ENCODE measurements around the gene PJA1. TPM values are rescaled to one million over a fixed set of nuclear protein-coding genes. Genes with fewer than 3 reads are reported as not detected.

The PJA1 gene
- total and polyA plus RNA-seq, 2 donors (not counting 3 experiments of a cell fraction or from before 2014, with no cell fraction given): 8.2 to 16.1 TPM

GRCh38 chrX:69143530-69143929, 21.7 kb downstream of the PJA1 start:
- CTCF ChIA-PET: no interaction called here
- H3K9me1 ChIP-seq (replicated peaks; ENCODE audit: control insufficient read depth, extremely low read depth, insufficient read depth, low read length): no peaks in the 10 kb centered on the region
- BruUV-seq (replicated peaks): no TSS peak
- no peak overlapping the region for H3K4me3 ChIP-seq (replicated peaks in 1 of 3; ENCODE audit: insufficient read depth in 1 of 3, low read depth in 1 of 3, low read length in 3 of 3)
- no peaks in the 10 kb centered on the region for H3K79me2 ChIP-seq (ENCODE audit: control insufficient read depth, insufficient read depth, low read length)
- DNase-seq (ENCODE audit: low read depth, low spot score) (no peak), FAIRE-seq (no peak)
- H3K4me2 ChIP-seq (ENCODE audit: insufficient read depth, low read length): no peak overlapping the region
- no peaks in the 10 kb centered on the region for H3K36me3 ChIP-seq (ENCODE audit: control insufficient read depth in 2 of 2, extremely low read depth in 1 of 2, insufficient read depth in 2 of 2, low read length in 2 of 2)
- no peak overlapping the region for H3K27ac ChIP-seq (ENCODE audit: insufficient read depth, low read depth, low read length)
- no peak overlapping the region for H2AFZ ChIP-seq (ENCODE audit: low read depth, low read length)
- TF ChIP-seq POLR2AphosphoS5 (IDR thresholded peaks at IDR 0.05; ENCODE audit: insufficient read depth, low read depth, low read length): no peak
- TF ChIP-seq CTCF (IDR thresholded peaks at IDR 0.05; ENCODE audit: extremely low read depth in 1 of 2, insufficient read depth in 1 of 2, low read depth in 1 of 2, low read length in 2 of 2): no peak
- TF ChIP-seq JUN (IDR thresholded peaks at IDR 0.05; ENCODE audit: borderline replicate concordance, insufficient read depth, insufficient read length, low read depth): no peak
- no peak for TF ChIP-seq MYC (IDR thresholded peaks at IDR 0.05; ENCODE audit: low read depth, low read length)
- TF ChIP-seq FOS (IDR thresholded peaks at IDR 0.05; ENCODE audit: borderline replicate concordance, insufficient read depth, low read length): no peak
- no peak for TF ChIP-seq POLR2A (IDR thresholded peaks at IDR 0.05; ENCODE audit: low read depth, low read length)
- TF ChIP-seq GATA2 (IDR thresholded peaks at IDR 0.05; ENCODE audit: insufficient read depth, insufficient read length, low read depth, low read length): no peak
- TF ChIP-seq EZH2 (IDR thresholded peaks at IDR 0.05; ENCODE audit: borderline replicate concordance, low read depth, low read length, severe bottlenecking): no peak
- no peaks in the 10 kb centered on the region for H3K27me3 ChIP-seq (ENCODE audit: control insufficient read depth in 2 of 2, insufficient read depth in 2 of 2, low read length in 2 of 2)
- intact Hi-C loops (cut with micrococcal nuclease): no loop called here
- no peak overlapping the region for H3K9ac ChIP-seq (replicated peaks; ENCODE audit: extremely low read depth, insufficient read depth, low read length)
- no peaks in the 10 kb centered on the region for H3K9me3 ChIP-seq (replicated peaks; ENCODE audit: control insufficient read depth, insufficient read depth, low read length)
- POLR2A ChIA-PET: no interaction called here
- no peaks in the 10 kb centered on the region for H4K20me1 ChIP-seq (replicated peaks; ENCODE audit: control insufficient read depth, extremely low read depth, insufficient read depth, low read length)
- dilution Hi-C loops (cut with MboI; ENCODE audit: extremely low pct_ligation_motif_present, low sequenced_read_pairs): no loop called here
- no peaks in the 10 kb centered on the region for H3K4me1 ChIP-seq (ENCODE audit: control insufficient read depth, extremely low read depth, insufficient read depth, low read length)
